Smooth muscle cell of the brain vasculature (primary cell): Measurements from ENCODE around the gene SCD.
A peak's percentile ranks its signal among the peaks of the same experiment; 100 is the strongest.
"Not testable (repeated sequence)": the region's sequence is repeated elsewhere in the genome, so short reads cannot be mapped to it uniquely, and the experiment has no call there.

Experiments used
- DNase-seq: peaks from one replicate; pipeline ENCODE4 v3.0.0-alpha.2; 2012; ENCODE audit warnings: low read depth, low spot score

The SCD gene

GRCh38 chr10:100362570-100363496, 15.8 kb downstream of the SCD start:
- no peak for DNase-seq

- no peak for DNase-seq
Measured at GRCh38 chr10:100364175-100364574, 17.1 kb downstream of the SCD start.

GRCh38 chr10:100364735-100365391, 17.8 kb downstream of the SCD start:
- no peak for DNase-seq

- no peak for DNase-seq
Measured at GRCh38 chr10:100368721-100369120, 21.7 kb downstream of the SCD start.

- DNase-seq, result no peak
Measured at GRCh38 chr10:100370714-100371481, 23.9 kb downstream of the SCD start.

GRCh38 chr10:100371482-100372027, 24.5 kb downstream of the SCD start:
- no peak for DNase-seq

GRCh38 chr10:100372415-100373297, 25.6 kb downstream of the SCD start:
- no peak for DNase-seq

GRCh38 chr10:100373298-100374199, 26.5 kb downstream of the SCD start:
- peak; percentile 98 for DNase-seq

GRCh38 chr10:100374200-100374655, 27.2 kb downstream of the SCD start:
- no peak for DNase-seq

GRCh38 chr10:100374677-100375353, 27.8 kb downstream of the SCD start:
- DNase-seq, result not testable (repeated sequence)

GRCh38 chr10:100376656-100377055, 29.6 kb downstream of the SCD start:
- not testable (repeated sequence) for DNase-seq

GRCh38 chr10:100377830-100378229, 30.8 kb downstream of the SCD start:
- no peak for DNase-seq

GRCh38 chr10:100380400-100380799, 33.4 kb downstream of the SCD start:
- no peak for DNase-seq

GRCh38 chr10:100382553-100382952, 35.5 kb downstream of the SCD start:
- no peak for DNase-seq

GRCh38 chr10:100383251-100383650, 36.2 kb downstream of the SCD start:
- no peak for DNase-seq

GRCh38 chr10:100391163-100392002, 44.4 kb downstream of the SCD start:
- no peak for DNase-seq

- no peak for DNase-seq
Measured at GRCh38 chr10:100392686-100393003, 45.6 kb downstream of the SCD start.

- no peak for DNase-seq
Measured at GRCh38 chr10:100395626-100396025, 48.6 kb downstream of the SCD start.
